GM23338 (cell line): Measurements from ENCODE around the gene PIK3IP1. TPM values are rescaled to one million over a fixed set of nuclear protein-coding genes. Genes with fewer than 3 reads are reported as not detected.

Source experiments
- ATAC-seq: fragments of 200-7000 bp; cut with Tn5 transposase; 3 replicates; pipeline ENCODE4 v1.9.1; 2020
- DNase-seq: peaks from one replicate; pipeline ENCODE4 v3.0.0-alpha.2; 2015; ENCODE audit warnings: low spot score
- H2AFZ ChIP-seq: fragments of 200-600 bp; sonication (generic); 2 replicates; pipeline ENCODE4 v1.8.0; 2016; ENCODE audit warnings: antibody characterized with exemption, mild to moderate bottlenecking, moderate library complexity
- H3F3A ChIP-seq: fragments of 200-600 bp; sonication (generic); replicated peaks from 2 replicates; pipeline ENCODE4 v1.8.0; 2017; ENCODE audit warnings: antibody characterized with exemption, mixed run types, low read depth
- H3K27ac ChIP-seq: fragments of 200-600 bp; sonication (generic); 2 replicates; pipeline ENCODE4 v1.6.1; 2016; ENCODE audit warnings: low read depth
- H3K27me3 ChIP-seq: fragments of 200-600 bp; sonication (generic); 2 replicates; pipeline ENCODE4 v1.8.0; 2016; ENCODE audit warnings: mild to moderate bottlenecking, mixed run types, moderate library complexity; ENCODE audit not compliant: insufficient read depth
- H3K36me3 ChIP-seq: fragments of 200-600 bp; sonication (generic); 2 replicates; pipeline ENCODE4 v1.8.0; 2016; ENCODE audit warnings: mild to moderate bottlenecking; ENCODE audit not compliant: insufficient read depth
- H3K4me1 ChIP-seq: fragments of 200-600 bp; sonication (generic); 2 replicates; pipeline ENCODE4 v1.8.0; 2016; ENCODE audit warnings: mild to moderate bottlenecking, moderate library complexity; ENCODE audit not compliant: insufficient read depth
- H3K4me2 ChIP-seq: fragments of 200-600 bp; sonication (generic); 2 replicates; pipeline ENCODE4 v1.7.1; 2017; ENCODE audit warnings: mixed run types
- H3K4me3 ChIP-seq: fragments of 200-600 bp; sonication (generic); 2 replicates; pipeline ENCODE4 v1.6.1; 2016; ENCODE audit warnings: mixed run types
- H3K79me2 ChIP-seq: fragments of 200-600 bp; sonication (generic); replicated peaks from 2 replicates; pipeline ENCODE4 v1.8.0; 2017; ENCODE audit warnings: mild to moderate bottlenecking; ENCODE audit not compliant: insufficient read depth
- H3K9me2 ChIP-seq: fragments of 200-600 bp; sonication (generic); 2 replicates; pipeline ENCODE4 v1.8.0; 2017; ENCODE audit not compliant: insufficient read depth
- H4K20me1 ChIP-seq: fragments of 200-600 bp; sonication (generic); replicated peaks from 2 replicates; pipeline ENCODE4 v1.8.0; 2017; ENCODE audit warnings: mild to moderate bottlenecking; ENCODE audit not compliant: insufficient read depth
- H3K27ac Mint-ChIP-seq: 2 replicates; pipeline ENCODE4 v1.8.0; 2020; ENCODE audit warnings: inconsistent platforms, mild to moderate bottlenecking, moderate library complexity, mixed read lengths
- H3K27me3 Mint-ChIP-seq: 3 replicates; pipeline ENCODE4 v1.8.0; 2022; ENCODE audit warnings: low read depth, mild to moderate bottlenecking, moderate library complexity, mixed read lengths, inconsistent platforms; ENCODE audit not compliant: insufficient read depth, poor library complexity
- H3K36me3 Mint-ChIP-seq: 3 replicates; pipeline ENCODE4 v1.8.0; 2021; ENCODE audit warnings: low read depth, mild to moderate bottlenecking, inconsistent platforms, moderate library complexity, mixed read lengths
- H3K4me1 Mint-ChIP-seq: 3 replicates; pipeline ENCODE4 v1.8.0; 2020; ENCODE audit warnings: mild to moderate bottlenecking, inconsistent platforms, mixed read lengths
- H3K4me3 Mint-ChIP-seq: 3 replicates; pipeline ENCODE4 v1.8.0; 2021; ENCODE audit warnings: moderate library complexity, mild to moderate bottlenecking, inconsistent platforms, mixed read lengths
- H3K9me3 Mint-ChIP-seq: 3 replicates; pipeline ENCODE4 v1.8.0; 2020; ENCODE audit warnings: moderate library complexity, mild to moderate bottlenecking, inconsistent platforms, mixed read lengths
- POLR2AphosphoS5 ChIP-seq: IDR thresholded peaks from 2 replicates; pipeline ENCODE4 v1.6.1; 2016; ENCODE audit warnings: antibody characterized with exemption, low read depth
- ZNF114 ChIP-seq: fragments of 250-450 bp; sonication (Bioruptor Pico); IDR thresholded peaks from 2 replicates; pipeline ENCODE4 v1.5.0; 2020; ENCODE audit warnings: mild to moderate bottlenecking, moderate library complexity
- ZNF462 ChIP-seq: fragments of 250-450 bp; sonication (Bioruptor Pico); IDR thresholded peaks from 2 replicates; pipeline ENCODE4 v1.5.0; 2020; ENCODE audit warnings: mild to moderate bottlenecking, moderate library complexity
- polyA plus RNA-seq: library from polyadenylated mRNA; unstranded; fragments of >200 nt; fragmentation: Nextera tagmentation; extraction: Ambion mirVana; gene quantifications from 2 replicates; pipeline ENCODE4 v1.2.1, GENCODE V29; 2016
- total RNA-seq: library from RNA; depleted of rRNA; stranded (reverse); fragments of >200 nt; shearing (Covaris generic); gene quantifications from 2 replicates; pipeline ENCODE4 v1.2.3, GENCODE V29; 2014
- TF ChIP-seq, protein P1 (sequence below): IDR thresholded peaks from one replicate; pipeline ENCODE4 v1.6.1; 2018; ENCODE audit warnings: antibody characterized with exemption; ENCODE audit not compliant: unreplicated experiment
- TF ChIP-seq, protein P2 (sequence below): IDR thresholded peaks from 2 replicates; pipeline ENCODE4 v1.6.1; 2016; ENCODE audit warnings: antibody characterized with exemption

The PIK3IP1 gene
- total and polyA plus RNA-seq, 2 experiments from 2014 or later, result 1.1 to 2.2 TPM

DNA sequence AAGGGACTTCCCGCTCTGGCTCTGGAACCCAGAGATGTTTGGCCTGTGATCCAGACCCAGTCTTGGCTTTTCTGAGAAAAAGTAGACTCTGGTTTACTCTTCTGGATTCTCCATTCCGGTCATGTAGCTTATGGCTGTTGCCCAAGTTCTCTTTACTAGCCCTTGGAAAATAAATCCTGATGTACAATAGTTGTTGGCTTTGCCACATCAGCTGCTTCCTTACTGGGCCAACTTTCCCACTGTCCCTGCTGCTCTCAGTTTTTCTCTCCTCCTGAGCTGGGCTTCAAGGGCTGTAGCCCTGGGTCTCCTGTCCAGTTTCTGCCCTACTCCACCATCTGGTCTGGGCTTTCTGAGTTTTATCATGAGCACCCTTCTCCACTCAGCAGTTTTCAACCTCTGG is 41.4 kb upstream of the PIK3IP1 start:
- Histone ChIP-seq H3K4me1 (no peaks in the 10 kb centered on the region), H3K36me3 (peaks cover 45% of the 10 kb centered on the region), H3K9me2 (no peaks in the 10 kb centered on the region), H3K27ac (no peak overlapping the region), H3K4me3 (no peak overlapping the region), H3K4me2 (no peak overlapping the region), H3K27me3 (no peaks in the 10 kb centered on the region), H3F3A (no peaks in the 10 kb centered on the region), H3K79me2 (peaks cover 35% of the 10 kb centered on the region), H2AFZ (no peak overlapping the region), H4K20me1 (peaks cover 41% of the 10 kb centered on the region)
- TF ChIP-seq ZNF462 (CRISPR knock-in tag) (no peak), POLR2AphosphoS5 (no peak), ZNF114 (CRISPR knock-in tag) (no peak)
- TF ChIP-seq, protein P1, sequence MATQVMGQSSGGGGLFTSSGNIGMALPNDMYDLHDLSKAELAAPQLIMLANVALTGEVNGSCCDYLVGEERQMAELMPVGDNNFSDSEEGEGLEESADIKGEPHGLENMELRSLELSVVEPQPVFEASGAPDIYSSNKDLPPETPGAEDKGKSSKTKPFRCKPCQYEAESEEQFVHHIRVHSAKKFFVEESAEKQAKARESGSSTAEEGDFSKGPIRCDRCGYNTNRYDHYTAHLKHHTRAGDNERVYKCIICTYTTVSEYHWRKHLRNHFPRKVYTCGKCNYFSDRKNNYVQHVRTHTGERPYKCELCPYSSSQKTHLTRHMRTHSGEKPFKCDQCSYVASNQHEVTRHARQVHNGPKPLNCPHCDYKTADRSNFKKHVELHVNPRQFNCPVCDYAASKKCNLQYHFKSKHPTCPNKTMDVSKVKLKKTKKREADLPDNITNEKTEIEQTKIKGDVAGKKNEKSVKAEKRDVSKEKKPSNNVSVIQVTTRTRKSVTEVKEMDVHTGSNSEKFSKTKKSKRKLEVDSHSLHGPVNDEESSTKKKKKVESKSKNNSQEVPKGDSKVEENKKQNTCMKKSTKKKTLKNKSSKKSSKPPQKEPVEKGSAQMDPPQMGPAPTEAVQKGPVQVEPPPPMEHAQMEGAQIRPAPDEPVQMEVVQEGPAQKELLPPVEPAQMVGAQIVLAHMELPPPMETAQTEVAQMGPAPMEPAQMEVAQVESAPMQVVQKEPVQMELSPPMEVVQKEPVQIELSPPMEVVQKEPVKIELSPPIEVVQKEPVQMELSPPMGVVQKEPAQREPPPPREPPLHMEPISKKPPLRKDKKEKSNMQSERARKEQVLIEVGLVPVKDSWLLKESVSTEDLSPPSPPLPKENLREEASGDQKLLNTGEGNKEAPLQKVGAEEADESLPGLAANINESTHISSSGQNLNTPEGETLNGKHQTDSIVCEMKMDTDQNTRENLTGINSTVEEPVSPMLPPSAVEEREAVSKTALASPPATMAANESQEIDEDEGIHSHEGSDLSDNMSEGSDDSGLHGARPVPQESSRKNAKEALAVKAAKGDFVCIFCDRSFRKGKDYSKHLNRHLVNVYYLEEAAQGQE, result no peak
- TF ChIP-seq, protein P2, sequence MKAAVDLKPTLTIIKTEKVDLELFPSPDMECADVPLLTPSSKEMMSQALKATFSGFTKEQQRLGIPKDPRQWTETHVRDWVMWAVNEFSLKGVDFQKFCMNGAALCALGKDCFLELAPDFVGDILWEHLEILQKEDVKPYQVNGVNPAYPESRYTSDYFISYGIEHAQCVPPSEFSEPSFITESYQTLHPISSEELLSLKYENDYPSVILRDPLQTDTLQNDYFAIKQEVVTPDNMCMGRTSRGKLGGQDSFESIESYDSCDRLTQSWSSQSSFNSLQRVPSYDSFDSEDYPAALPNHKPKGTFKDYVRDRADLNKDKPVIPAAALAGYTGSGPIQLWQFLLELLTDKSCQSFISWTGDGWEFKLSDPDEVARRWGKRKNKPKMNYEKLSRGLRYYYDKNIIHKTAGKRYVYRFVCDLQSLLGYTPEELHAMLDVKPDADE, result no peak
- H3K36me3 Mint-ChIP-seq, result peaks cover 96% of the 10 kb centered on the region
- no peaks in the 10 kb centered on the region for H3K9me3 Mint-ChIP-seq
- H3K27me3 Mint-ChIP-seq, result peaks cover 3% of the 10 kb centered on the region
- no peak overlapping the region for H3K27ac Mint-ChIP-seq
- DNase-seq (no peak), ATAC-seq (no peak)
- peaks cover 6% of the 10 kb centered on the region; the same call in 2 of the 3 replicates for H3K4me1 Mint-ChIP-seq
- H3K4me3 Mint-ChIP-seq, result no peak overlapping the region
